Breast epithelium (tissue), 4 donors: ENCODE measurements around the gene ZNF132. TPM values are rescaled to one million over a fixed set of nuclear protein-coding genes. Genes with fewer than 3 reads are reported as not detected.

Source experiments
- DNase-seq, 2 donors: peaks; one replicate each; pipeline ENCODE4 v3.0.0-alpha.2; 2019; ENCODE audit warnings: low spot score in 2 of 2
- H3K27ac ChIP-seq, 2 donors: fragments of 200-600 bp; sonication (generic) in 1 of 2; one replicate each; pipeline ENCODE4 v1.5.1; 2016 to 2019; ENCODE audit warnings: mild to moderate bottlenecking in 1 of 2
- H3K27me3 ChIP-seq, 2 donors: fragments of 200-600 bp; sonication (generic) in 1 of 2; one replicate each; pipeline versions ENCODE4 v1.5.1 to v1.6.0; 2017 to 2019; ENCODE audit warnings: control low read depth in 1 of 2, mild to moderate bottlenecking in 1 of 2
- H3K36me3 ChIP-seq: fragments of 200-600 bp; one replicate; pipeline ENCODE4 v1.5.1; 2019
- H3K4me1 ChIP-seq, 2 donors: fragments of 200-600 bp; sonication (generic); one replicate each; pipeline ENCODE4 v1.5.1; 2016 to 2019; ENCODE audit warnings: control low read depth in 1 of 2
- H3K4me3 ChIP-seq, 3 donors: fragments of 200-600 bp; sonication (generic); 1 replicate in 2 of 3; 2 replicates in 1 of 3; pipeline ENCODE4 v1.5.1; 2016 to 2019; ENCODE audit warnings: mild to moderate bottlenecking in 3 of 3, moderate library complexity in 2 of 3
- H3K9me3 ChIP-seq, 2 donors: fragments of 200-600 bp; sonication (generic) in 1 of 2; one replicate each; pipeline ENCODE4 v1.5.1; 2016 to 2019; ENCODE audit warnings: control low read depth in 1 of 2
- CTCF ChIP-seq, 3 donors: fragments of 450-650 bp; IDR thresholded peaks; one replicate each; pipeline ENCODE4 v1.5.1; 2016 to 2017; ENCODE audit warnings: antibody characterized with exemption in 3 of 3, mild to moderate bottlenecking in 3 of 3, moderate library complexity in 3 of 3
- POLR2A ChIP-seq: fragments of 450-650 bp; IDR thresholded peaks from one replicate; pipeline ENCODE4 v1.6.1; 2016; ENCODE audit warnings: antibody characterized with exemption, mild to moderate bottlenecking, moderate library complexity
- POLR2AphosphoS5 ChIP-seq, 3 donors: sonication (generic); formaldehyde crosslinking; IDR thresholded peaks; one replicate each; pipeline ENCODE4 v1.6.1; 2017; ENCODE audit warnings: antibody characterized with exemption in 3 of 3
- intact Hi-C: fragments of 100-400 bp; cut with DNase I; formaldehyde crosslinking; loops from one replicate; pipeline ENCODE4 v1.15.1; 2023; ENCODE audit warnings: low total_unique reads
- total RNA-seq, 3 donors: library from RNA; depleted of rRNA; stranded (reverse); fragments of >200 nt; gene quantifications; one replicate each; pipeline ENCODE4 v1.1.0, GENCODE V29; 2016

ZNF132 gene
- total RNA-seq, 3 donors from 2014 or later: 3.5 to 13.3 (median 6.2) TPM

- intact Hi-C loops: no loop called here
- Histone ChIP-seq H3K27me3 (no peaks in the 10 kb centered on the region), H3K27ac (peak within 1 kb of the TSS; percentile 81 to 82), H3K4me3 (peak within 1 kb of the TSS; percentile 83 to 99 (median 99)), H3K4me1 (peaks cover 2 to 6% of the 10 kb centered on the region in 2 donors), H3K36me3 (no peaks in the 10 kb centered on the region), H3K9me3 (no peaks in the 10 kb centered on the region)
- DNase-seq: peak; percentile 98 to 99
- TF ChIP-seq CTCF (IDR thresholded peaks at IDR 0.05): no peak
- TF ChIP-seq POLR2AphosphoS5 (IDR thresholded peaks at IDR 0.05): peak; percentile 44 to 76 (median 46)
These were observed 27.0 kb upstream of the ZNF132 start, which contains the start of gene ZNF324 for GRCh38 chr19:58466760-58467589. Gene ZNF324 (plus strand): TSS chr19:58467080. CDS start chr19:58469186, 2,106 bp downstream.

GRCh38 chr19:58466089-58466759 lies 26.3 kb upstream of the ZNF132 start:
- intact Hi-C loops: no loop called here
- Histone ChIP-seq H3K36me3 (no peaks in the 10 kb centered on the region), H3K4me3 (peak overlapping the region; percentile 83 to 99 (median 99)), H3K9me3 (no peaks in the 10 kb centered on the region), H3K27me3 (no peaks in the 10 kb centered on the region), H3K4me1 (peaks cover 2 to 6% of the 10 kb centered on the region in 2 donors), H3K27ac (peak overlapping the region; percentile 15 to 81)
- TF ChIP-seq POLR2A (no peak), POLR2AphosphoS5 (IDR thresholded peaks at IDR 0.05) (no peak), CTCF (IDR thresholded peaks at IDR 0.05) (no peak)
- DNase-seq: no peak

- no peak for DNase-seq
- TF ChIP-seq CTCF (IDR thresholded peaks at IDR 0.05) (no peak), POLR2A (no peak), POLR2AphosphoS5 (IDR thresholded peaks at IDR 0.05) (no peak)
- H3K4me3 ChIP-seq: no peak overlapping the region
- no peak overlapping the region for H3K27ac ChIP-seq
- H3K36me3 ChIP-seq: peaks cover 8% of the 10 kb centered on the region
- H3K9me3 ChIP-seq: no peaks in the 10 kb centered on the region
- intact Hi-C loops: no loop called here
- no peaks in the 10 kb centered on the region for H3K27me3 ChIP-seq
- H3K4me1 ChIP-seq: no peaks in the 10 kb centered on the region
These were observed 20.1 kb upstream of the ZNF132 start for GRCh38 chr19:58460039-58460438.

GRCh38 chr19:58456111-58456510 lies 16.2 kb upstream of the ZNF132 start:
- Histone ChIP-seq H3K27me3 (no peaks in the 10 kb centered on the region), H3K4me3 (no peak overlapping the region), H3K27ac (no peak overlapping the region), H3K36me3 (peaks cover 8% of the 10 kb centered on the region), H3K9me3 (no peaks in the 10 kb centered on the region), H3K4me1 (no peaks in the 10 kb centered on the region)
- intact Hi-C loops: no loop called here
- no peak for DNase-seq
- no peak for TF ChIP-seq POLR2AphosphoS5 (IDR thresholded peaks at IDR 0.05)
- TF ChIP-seq POLR2A: no peak
- TF ChIP-seq CTCF (IDR thresholded peaks at IDR 0.05): no peak

- Histone ChIP-seq H3K4me3 (no peak overlapping the region), H3K27ac (no peak overlapping the region), H3K4me1 (no peaks in the 10 kb centered on the region), H3K9me3 (no peaks in the 10 kb centered on the region), H3K36me3 (peaks cover 8% of the 10 kb centered on the region), H3K27me3 (no peaks in the 10 kb centered on the region)
- DNase-seq: no peak
- intact Hi-C loops: no loop called here
- TF ChIP-seq POLR2A (no peak), POLR2AphosphoS5 (IDR thresholded peaks at IDR 0.05) (no peak), CTCF (IDR thresholded peaks at IDR 0.05) (no peak)
These were observed 15.4 kb upstream of the ZNF132 start for GRCh38 chr19:58455306-58455705.
